Stromal cell of bone marrow (primary cell): Measurements from ENCODE around the gene TNPO3.
"Not testable (repeated sequence)": the region's sequence is repeated elsewhere in the genome, so short reads cannot be mapped to it uniquely, and the experiment has no call there.

Experiments used
- DNase-seq: peaks from one replicate; pipeline ENCODE4 v3.0.0-alpha.2; 2012; ENCODE audit warnings: low read depth

TNPO3 gene

DNA sequence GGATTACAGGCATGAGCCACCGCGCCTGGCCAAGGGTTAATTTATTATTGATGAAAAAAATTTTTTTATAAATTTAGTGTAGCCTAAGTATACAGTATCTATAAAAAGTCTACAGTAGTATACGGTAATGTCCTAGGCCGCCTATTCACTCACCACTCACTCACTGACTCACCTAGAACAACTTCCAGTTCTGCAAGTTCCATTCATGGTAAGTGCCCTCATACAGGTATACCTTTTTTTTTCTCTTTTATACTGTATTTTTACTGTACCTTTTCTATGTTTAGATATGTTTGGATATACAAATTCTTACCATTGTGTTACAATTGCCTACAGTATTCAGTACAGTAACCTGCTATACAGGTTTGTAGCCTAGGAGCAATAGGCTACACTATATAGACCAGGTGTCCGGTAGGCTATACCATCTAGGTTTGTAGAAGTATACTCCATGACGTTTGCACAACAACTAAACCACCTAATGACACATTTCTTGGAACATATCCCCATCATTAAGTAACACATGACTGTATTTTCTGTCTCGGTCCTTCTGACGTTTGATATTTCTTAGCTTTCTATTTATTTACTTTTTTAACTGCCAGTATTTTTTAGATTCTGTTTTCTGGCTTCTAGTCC lies 93.8 kb downstream of the TNPO3 start:
- DNase-seq, result no peak

DNA sequence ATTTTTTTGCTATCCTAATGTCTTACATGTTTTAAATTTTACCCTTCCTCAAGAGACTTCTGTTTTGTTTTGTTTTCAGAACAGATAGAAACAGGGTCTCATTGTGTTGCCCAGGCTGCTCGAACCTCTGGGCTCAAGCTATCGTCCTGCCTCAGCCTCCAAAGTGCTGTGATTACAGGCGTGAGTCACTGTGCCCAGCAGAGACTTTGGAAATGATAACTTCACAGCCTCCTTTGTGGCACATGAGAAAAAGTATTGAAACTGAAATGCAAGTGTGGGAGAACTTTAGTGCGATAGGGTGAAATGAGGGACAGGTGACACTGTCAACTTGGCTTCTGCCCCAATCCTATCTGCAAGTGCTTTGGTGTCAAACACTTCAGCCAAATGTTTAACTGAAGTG lies 95.6 kb downstream of the TNPO3 start:
- no peak for DNase-seq

GRCh38 chr7:128955981-128956380 lies 98.9 kb downstream of the TNPO3 start:
- DNase-seq, result no peak

DNA sequence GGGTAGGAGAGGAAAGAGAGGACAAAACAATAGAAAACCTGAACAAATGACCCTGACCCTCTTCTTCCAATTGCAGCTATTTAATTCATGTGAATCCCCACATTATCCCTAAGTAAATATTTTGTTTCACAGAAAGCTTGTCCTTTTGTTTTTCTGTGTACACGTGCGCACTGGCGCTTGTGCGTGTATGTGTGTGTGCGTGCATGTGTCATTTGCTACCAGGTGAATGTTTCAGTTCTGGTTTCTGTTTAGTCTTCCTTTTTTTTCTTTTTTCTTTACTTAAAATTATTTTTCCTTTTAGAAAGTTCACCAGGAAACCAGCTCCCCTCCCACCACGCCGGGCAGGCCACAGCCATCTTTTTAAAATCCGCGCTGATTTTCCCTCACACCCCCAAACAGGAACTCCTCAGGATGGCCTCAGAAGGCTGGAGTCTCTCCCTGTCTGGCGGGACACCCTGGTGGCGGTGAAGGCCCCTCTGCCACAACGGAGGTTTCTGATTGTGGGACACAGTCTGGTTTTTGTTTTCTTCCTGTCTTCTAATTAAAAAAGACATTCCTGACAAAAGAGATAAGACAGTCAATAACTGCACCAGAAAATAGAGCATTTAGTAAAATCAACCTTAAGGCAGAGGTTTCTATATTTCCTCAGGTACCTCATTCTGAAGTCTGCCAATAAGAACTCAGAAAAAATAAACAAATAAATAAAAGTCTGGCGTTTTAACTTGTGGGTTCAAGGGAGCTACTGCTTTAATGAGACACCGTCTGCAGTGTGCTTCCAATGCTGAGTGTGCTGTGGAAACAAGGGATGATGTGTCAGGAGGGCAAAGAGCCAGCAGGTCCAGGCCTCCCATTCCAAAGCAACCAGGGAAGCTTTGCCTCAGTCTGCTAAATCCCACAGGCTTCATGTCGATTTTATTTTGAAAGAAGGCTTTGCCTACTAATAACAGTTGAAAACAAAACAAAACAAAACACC lies 99.8 kb downstream of the TNPO3 start:
- DNase-seq, result peak; percentile 76

DNA sequence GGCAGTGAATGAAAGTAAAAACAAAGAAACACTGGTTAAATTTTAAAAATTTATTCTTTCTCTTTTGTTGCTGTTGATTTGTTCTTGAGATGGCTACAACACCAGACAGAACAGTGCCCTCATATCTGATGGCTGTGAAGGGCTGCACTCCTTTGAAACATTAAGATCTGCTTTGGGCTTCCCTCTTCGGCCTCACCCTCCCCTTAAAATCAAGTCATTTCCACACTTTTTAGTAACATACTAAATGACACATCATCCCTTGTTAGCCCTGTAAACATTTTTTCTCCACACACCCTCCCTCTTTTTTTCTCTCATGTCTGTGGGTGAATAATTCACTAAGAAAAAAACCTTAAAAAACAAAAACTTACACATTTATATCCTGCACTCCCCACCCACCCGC lies 100.8 kb downstream of the TNPO3 start:
- no peak for DNase-seq

DNA sequence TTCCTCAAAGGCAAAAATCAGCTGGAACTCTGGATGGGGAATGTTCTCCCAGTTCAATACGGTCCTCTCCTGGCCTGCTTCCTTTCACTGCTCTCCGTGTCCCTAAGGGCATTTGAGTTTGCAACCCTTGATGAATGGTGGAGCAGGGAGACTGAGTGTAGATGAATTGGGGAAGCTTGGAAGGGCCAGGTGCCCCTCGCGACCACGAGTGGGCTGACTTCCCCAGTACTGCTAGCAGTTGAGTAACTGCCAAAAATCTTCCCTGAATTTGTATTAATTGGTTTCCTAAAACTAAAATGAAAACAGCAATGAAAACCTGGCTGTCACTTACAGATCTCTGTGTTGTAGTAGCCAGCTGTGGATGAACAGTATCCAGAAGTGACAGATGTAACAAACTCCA lies 103.6 kb downstream of the TNPO3 start:
- DNase-seq, result no peak

- no peak for DNase-seq
These were observed 105.7 kb downstream of the TNPO3 start for GRCh38 chr7:128948976-128949760.

GRCh38 chr7:128948312-128948973 lies 106.5 kb downstream of the TNPO3 start:
- DNase-seq, result no peak

GRCh38 chr7:128947854-128948253 lies 107.1 kb downstream of the TNPO3 start:
- no peak for DNase-seq

GRCh38 chr7:128946936-128947830 lies 107.7 kb downstream of the TNPO3 start:
- no peak for DNase-seq

- no peak for DNase-seq
These were observed 109.1 kb downstream of the TNPO3 start for GRCh38 chr7:128945668-128946366.

GRCh38 chr7:128944487-128945236 lies 110.2 kb downstream of the TNPO3 start:
- DNase-seq, result no peak

DNA sequence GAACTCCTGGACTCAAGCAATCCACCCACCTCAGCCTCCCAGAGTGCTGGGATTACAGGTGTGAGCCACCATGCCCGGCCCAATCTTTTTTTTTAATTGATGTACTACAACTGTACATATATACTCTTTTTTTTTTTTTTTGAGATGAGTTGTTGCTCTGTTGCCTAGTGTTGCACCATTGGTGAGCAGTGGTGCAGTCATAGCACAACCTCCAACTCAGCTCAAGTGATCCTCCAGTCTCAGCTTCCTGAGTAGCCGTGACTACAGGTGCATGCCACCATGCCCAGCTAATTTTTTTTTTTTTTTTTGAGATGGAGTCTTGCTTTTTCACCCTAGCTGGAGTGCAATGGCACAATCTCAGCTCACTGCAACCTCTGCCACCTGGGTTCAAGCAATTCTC lies 111.7 kb downstream of the TNPO3 start:
- not testable (repeated sequence) for DNase-seq

GRCh38 chr7:128941946-128942526 lies 112.9 kb downstream of the TNPO3 start:
- DNase-seq, result no peak

- no peak for DNase-seq
These were observed 113.5 kb downstream of the TNPO3 start for GRCh38 chr7:128941323-128941890.

- no peak for DNase-seq
These were observed 114.2 kb downstream of the TNPO3 start for GRCh38 chr7:128940494-128941322.

- DNase-seq, result no peak
These were observed 115.0 kb downstream of the TNPO3 start for GRCh38 chr7:128939861-128940410.
